Measurements from ENCODE around the gene OTOF.

GRCh38 chr2:26471289-26471688 lies 6.6 kb downstream of the OTOF start:
- TF ChIP-seq CTCF (conservative IDR thresholded peaks at IDR 0.05; ENCODE audit: low read depth, low read length), result 0 out of 2 replicates have a peak, but pooled peaks have one; percentile 34
- TF ChIP-seq EZH2 (IDR thresholded peaks at IDR 0.05; ENCODE audit: borderline replicate concordance, low read depth, low read length, poor library complexity, severe bottlenecking), result no peak

All from A673 (cell line).